ENCODE results near the gene CEP63.

DNA sequence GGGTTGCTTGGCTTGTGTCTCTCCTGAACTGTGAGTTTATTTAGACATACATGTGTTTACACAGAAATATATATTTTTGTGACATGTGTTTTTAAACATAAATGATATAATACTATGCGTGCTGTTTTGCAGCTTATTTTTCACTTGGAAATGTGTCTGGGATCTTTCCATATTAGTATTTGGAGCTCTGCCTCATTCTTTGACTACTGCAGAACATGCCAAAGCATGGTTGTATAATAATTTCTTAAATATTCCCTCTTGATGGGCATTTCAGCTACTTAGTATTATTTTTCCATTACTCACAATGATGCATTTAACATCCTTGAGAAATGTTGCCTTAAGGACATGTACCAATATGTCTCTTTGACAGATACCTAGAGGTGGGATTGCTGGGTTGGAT, 19.5 kb upstream of the CEP63 start:
- TF ChIP-seq POLR2A (IDR thresholded peaks at IDR 0.05) (no peak), POLR2AphosphoS5 (IDR thresholded peaks at IDR 0.05) (no peak)
- TF ChIP-seq, protein P1, sequence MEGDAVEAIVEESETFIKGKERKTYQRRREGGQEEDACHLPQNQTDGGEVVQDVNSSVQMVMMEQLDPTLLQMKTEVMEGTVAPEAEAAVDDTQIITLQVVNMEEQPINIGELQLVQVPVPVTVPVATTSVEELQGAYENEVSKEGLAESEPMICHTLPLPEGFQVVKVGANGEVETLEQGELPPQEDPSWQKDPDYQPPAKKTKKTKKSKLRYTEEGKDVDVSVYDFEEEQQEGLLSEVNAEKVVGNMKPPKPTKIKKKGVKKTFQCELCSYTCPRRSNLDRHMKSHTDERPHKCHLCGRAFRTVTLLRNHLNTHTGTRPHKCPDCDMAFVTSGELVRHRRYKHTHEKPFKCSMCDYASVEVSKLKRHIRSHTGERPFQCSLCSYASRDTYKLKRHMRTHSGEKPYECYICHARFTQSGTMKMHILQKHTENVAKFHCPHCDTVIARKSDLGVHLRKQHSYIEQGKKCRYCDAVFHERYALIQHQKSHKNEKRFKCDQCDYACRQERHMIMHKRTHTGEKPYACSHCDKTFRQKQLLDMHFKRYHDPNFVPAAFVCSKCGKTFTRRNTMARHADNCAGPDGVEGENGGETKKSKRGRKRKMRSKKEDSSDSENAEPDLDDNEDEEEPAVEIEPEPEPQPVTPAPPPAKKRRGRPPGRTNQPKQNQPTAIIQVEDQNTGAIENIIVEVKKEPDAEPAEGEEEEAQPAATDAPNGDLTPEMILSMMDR (IDR thresholded peaks at IDR 0.05) = no peak

Data from stomach (tissue), 4 donors.